ENCODE data around the gene ANXA2R. TPM values are rescaled to one million over a fixed set of nuclear protein-coding genes. Genes with fewer than 3 reads are reported as not detected.

The ANXA2R gene
- polyA plus RNA-seq, 3 donors: 2.3 to 6.4 (median 3.1) TPM

DNA sequence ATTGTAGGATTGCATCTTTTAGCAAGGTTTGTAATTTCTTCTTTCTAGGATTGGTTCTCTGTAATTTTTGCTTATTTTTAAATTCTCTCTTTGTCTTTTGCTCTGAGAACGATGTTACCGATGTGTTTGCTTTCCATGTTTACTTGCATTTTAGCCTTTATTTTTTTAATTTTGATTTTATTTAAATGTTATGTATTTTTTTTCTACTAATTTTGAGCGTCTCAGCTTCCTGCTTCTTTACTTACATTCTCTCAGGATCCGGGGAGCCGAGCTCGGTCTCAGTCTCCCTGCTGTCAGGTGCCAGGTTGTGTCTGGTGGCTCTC is 20.9 kb downstream of the ANXA2R start:
- 0% methylated on average over 3 of the region's 6 CpGs for WGBS (ENCODE audit: insufficient coverage)
- Histone ChIP-seq H3K79me2 (ENCODE audit: insufficient read depth, low read length) (peaks cover 14% of the 10 kb centered on the region), H3K9ac (ENCODE audit: insufficient read depth, low read length, poor library complexity, severe bottlenecking) (peak overlapping the region; percentile 97), H3K4me1 (ENCODE audit: control insufficient read depth in 1 of 2, insufficient read depth in 2 of 2, low read length in 2 of 2) (peaks cover 16 to 18% of the 10 kb centered on the region in 2 donors), H3K4me3 (replicated peaks in 1 of 3; ENCODE audit: low read depth in 2 of 3, low read length in 3 of 3) (peak overlapping the region; percentile 75 to 99 (median 80)), H4K20me1 (ENCODE audit: insufficient read depth, low read length) (no peaks in the 10 kb centered on the region), H3K27me3 (ENCODE audit: control insufficient read depth in 2 of 2, insufficient read depth in 2 of 2, low read length in 2 of 2) (no peaks in the 10 kb centered on the region), H3K4me2 (replicated peaks; ENCODE audit: extremely low read depth, low read length, poor library complexity, severe bottlenecking) (peak overlapping the region; percentile 77), H3K36me3 (replicated peaks in 1 of 2; ENCODE audit: control insufficient read depth in 1 of 2, insufficient read depth in 2 of 2, low read length in 2 of 2) (no peaks in the 10 kb centered on the region), H3K27ac (ENCODE audit: low read depth in 1 of 2, low read length in 2 of 2) (peak overlapping the region; percentile 97 to 99), H2AFZ (ENCODE audit: insufficient read depth, low read depth, low read length, poor library complexity, severe bottlenecking) (peak overlapping the region; percentile 69), H3K9me3 (replicated peaks in 1 of 2; ENCODE audit: control insufficient read depth in 1 of 2, insufficient read depth in 1 of 2, low read length in 2 of 2) (no peaks in the 10 kb centered on the region)
- peak overlapping the region; percentile 97 to 100 (median 99) for H3K27ac Mint-ChIP-seq
- intact Hi-C loops (cut with micrococcal nuclease): loop anchor here in 1 of 2 donors (1.0 to 2.0 kb wide), 2 partner anchors 9 to 48 kb away; no protein-coding TSS in a partner anchor
- TF ChIP-seq, protein P1, sequence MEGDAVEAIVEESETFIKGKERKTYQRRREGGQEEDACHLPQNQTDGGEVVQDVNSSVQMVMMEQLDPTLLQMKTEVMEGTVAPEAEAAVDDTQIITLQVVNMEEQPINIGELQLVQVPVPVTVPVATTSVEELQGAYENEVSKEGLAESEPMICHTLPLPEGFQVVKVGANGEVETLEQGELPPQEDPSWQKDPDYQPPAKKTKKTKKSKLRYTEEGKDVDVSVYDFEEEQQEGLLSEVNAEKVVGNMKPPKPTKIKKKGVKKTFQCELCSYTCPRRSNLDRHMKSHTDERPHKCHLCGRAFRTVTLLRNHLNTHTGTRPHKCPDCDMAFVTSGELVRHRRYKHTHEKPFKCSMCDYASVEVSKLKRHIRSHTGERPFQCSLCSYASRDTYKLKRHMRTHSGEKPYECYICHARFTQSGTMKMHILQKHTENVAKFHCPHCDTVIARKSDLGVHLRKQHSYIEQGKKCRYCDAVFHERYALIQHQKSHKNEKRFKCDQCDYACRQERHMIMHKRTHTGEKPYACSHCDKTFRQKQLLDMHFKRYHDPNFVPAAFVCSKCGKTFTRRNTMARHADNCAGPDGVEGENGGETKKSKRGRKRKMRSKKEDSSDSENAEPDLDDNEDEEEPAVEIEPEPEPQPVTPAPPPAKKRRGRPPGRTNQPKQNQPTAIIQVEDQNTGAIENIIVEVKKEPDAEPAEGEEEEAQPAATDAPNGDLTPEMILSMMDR (IDR thresholded peaks at IDR 0.05): no peak
- no peak for DNase-seq
- H3K9me3 Mint-ChIP-seq: peaks cover 0 to 3% (median 0%) of the 10 kb centered on the region in 7 donors
- H3K27me3 Mint-ChIP-seq (ENCODE audit: low read depth in 3 of 3): peaks cover 0 to 2% (median 0%) of the 10 kb centered on the region in 3 donors
- H3K4me1 Mint-ChIP-seq: peaks cover 30% of the 10 kb centered on the region
- peak overlapping the region; percentile 95 to 97 for H3K4me3 Mint-ChIP-seq
- peaks cover 0 to 4% of the 10 kb centered on the region in 2 donors for H3K36me3 Mint-ChIP-seq

DNA sequence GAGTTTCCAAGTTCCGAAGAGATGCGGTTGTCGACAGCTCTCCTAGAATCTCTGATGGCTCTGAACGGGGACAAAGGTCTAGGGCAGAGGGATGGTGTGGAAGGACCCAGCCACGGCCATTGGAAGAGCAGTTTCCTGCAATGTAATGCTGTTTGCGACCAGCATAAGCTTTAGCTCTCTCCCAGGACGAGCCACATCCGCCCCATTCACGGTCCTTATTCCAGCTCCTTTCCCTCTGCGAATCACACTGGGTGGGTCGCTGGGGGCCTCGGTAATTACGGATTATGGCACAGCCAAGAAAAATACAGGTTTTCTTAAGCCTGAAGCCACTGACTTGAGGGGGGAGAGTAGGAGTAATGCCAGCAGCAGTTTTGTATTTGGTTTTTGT is 22.7 kb downstream of the ANXA2R start:
- Mint-ChIP-seq H3K9me3 (peaks cover 0 to 5% (median 0%) of the 10 kb centered on the region in 7 donors), H3K4me1 (peaks cover 32% of the 10 kb centered on the region), H3K36me3 (peaks cover 0 to 2% of the 10 kb centered on the region in 2 donors), H3K4me3 (peak overlapping the region; percentile 95 to 97), H3K27me3 (ENCODE audit: low read depth in 3 of 3) (peaks cover 0 to 2% (median 0%) of the 10 kb centered on the region in 3 donors), H3K27ac (peak overlapping the region; percentile 97 to 100 (median 99))
- peak overlapping the region; percentile 75 to 99 (median 80) for H3K4me3 ChIP-seq (replicated peaks in 1 of 3; ENCODE audit: low read depth in 2 of 3, low read length in 3 of 3)
- no peaks in the 10 kb centered on the region for H4K20me1 ChIP-seq (ENCODE audit: insufficient read depth, low read length)
- peaks cover 14% of the 10 kb centered on the region for H3K79me2 ChIP-seq (ENCODE audit: insufficient read depth, low read length)
- no peaks in the 10 kb centered on the region for H3K9me3 ChIP-seq (replicated peaks in 1 of 2; ENCODE audit: control insufficient read depth in 1 of 2, insufficient read depth in 1 of 2, low read length in 2 of 2)
- intact Hi-C loops (cut with micrococcal nuclease): no loop called here
- H3K27ac ChIP-seq (ENCODE audit: low read depth in 1 of 2, low read length in 2 of 2): peak overlapping the region; percentile 97 to 99
- TF ChIP-seq, protein P1 (IDR thresholded peaks at IDR 0.05): peak; percentile 10
- H2AFZ ChIP-seq (ENCODE audit: insufficient read depth, low read depth, low read length, poor library complexity, severe bottlenecking): peak overlapping the region; percentile 84
- 0% methylated on average over 6 of the region's 13 CpGs for WGBS (ENCODE audit: insufficient coverage)
- no peaks in the 10 kb centered on the region for H3K27me3 ChIP-seq (ENCODE audit: control insufficient read depth in 2 of 2, insufficient read depth in 2 of 2, low read length in 2 of 2)
- DNase-seq: peak; percentile 27 to 53 (median 40)
- H3K4me2 ChIP-seq (replicated peaks; ENCODE audit: extremely low read depth, low read length, poor library complexity, severe bottlenecking): peak overlapping the region; percentile 77
- H3K4me1 ChIP-seq (ENCODE audit: control insufficient read depth in 1 of 2, insufficient read depth in 2 of 2, low read length in 2 of 2): peaks cover 16 to 18% of the 10 kb centered on the region in 2 donors
- H3K36me3 ChIP-seq (replicated peaks in 1 of 2; ENCODE audit: control insufficient read depth in 1 of 2, insufficient read depth in 2 of 2, low read length in 2 of 2): no peaks in the 10 kb centered on the region
- peak overlapping the region; percentile 97 for H3K9ac ChIP-seq (ENCODE audit: insufficient read depth, low read length, poor library complexity, severe bottlenecking)

All from CD14-positive monocyte (primary cell).